CD1c-positive myeloid dendritic cell (primary cell): ENCODE measurements around the gene USP12.

Source experiments
- DNase-seq: peaks from one replicate; pipeline ENCODE4 v3.0.0-alpha.2; 2016; ENCODE audit errors: extremely low spot score

USP12 gene

DNA sequence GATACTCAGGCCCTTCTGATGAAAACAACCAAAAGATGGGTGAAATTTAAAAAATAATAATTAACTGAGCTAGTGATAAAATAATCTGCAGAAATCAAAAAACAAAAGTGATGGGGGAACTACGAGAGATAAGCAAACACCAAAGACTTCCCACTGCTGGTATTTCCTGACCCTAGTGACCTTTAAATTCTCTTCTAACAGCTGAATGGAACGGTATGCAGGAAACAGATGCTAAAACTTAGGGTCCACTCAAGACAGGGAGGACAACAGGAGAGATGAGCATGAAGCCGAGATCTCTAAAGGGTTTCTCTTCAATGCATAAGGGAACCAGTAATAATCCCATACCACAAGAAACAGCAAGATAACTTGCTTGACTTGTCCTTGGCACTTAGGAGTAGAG, 50.8 kb downstream of the USP12 start:
- DNase-seq = no peak

DNA sequence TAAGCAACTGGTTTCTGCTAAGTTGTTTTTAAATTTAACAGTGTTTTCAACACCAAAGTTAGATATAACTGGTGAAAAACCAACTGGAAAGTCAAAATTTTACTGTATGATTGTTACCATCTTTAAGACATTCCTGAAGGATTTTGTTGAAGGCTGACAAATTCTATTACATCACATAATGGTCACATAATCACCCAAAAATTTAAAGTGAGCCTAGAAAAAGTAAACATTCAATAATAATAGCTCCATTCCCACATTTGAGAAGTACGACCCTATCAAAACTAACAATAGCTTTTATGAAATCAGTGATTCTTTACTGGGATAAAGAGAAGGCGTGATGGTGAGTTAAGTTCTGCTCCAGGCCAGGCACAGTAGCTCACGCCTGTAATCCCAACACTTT, 51.6 kb downstream of the USP12 start:
- no peak for DNase-seq

DNA sequence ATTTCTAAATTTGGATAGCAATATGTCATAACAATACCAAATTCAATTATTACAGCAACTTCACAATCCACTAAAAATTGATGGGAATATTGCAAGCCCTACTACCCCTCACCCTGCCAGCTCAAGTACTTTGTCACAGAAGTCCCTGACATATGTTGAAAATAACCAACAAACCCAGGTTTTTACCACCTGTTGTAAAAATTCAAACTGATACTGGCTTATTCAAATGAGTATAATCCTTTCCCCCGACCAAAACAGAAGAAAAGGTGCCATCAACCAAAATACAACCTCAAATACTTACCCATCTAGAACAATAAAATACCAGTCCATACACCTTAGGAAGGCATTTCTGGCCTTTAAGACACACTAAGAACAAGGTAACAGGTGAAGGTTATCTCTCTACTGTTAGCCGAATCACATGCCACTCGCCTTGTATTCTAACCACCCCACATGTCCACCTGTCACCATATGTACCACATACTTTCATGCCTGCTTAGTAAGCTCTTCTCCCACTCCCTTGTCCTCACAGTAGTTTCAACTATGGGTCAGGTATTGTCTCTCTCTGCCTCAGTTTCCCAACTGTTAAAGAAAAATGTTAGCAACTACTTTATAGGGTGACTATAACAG, 53.1 kb downstream of the USP12 start:
- DNase-seq = no peak

DNA sequence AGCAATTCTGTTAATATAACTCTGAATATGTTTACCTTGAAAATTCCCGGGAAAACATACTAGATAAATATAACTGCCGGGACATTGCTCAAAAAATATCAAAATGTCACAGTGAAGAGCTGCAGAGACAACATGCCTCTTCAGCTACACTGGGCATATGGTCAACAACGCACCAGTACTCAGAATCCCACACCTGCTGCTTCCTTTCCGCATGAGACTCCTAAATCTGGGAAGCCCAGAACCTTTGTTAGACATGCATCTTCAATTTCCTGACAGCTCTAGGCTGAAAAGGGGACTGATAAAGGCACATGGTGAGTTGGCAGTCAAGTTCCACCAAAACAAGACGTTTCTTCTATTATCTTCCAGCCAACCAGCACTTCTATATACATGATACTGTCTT, 53.7 kb downstream of the USP12 start:
- DNase-seq = no peak

DNA sequence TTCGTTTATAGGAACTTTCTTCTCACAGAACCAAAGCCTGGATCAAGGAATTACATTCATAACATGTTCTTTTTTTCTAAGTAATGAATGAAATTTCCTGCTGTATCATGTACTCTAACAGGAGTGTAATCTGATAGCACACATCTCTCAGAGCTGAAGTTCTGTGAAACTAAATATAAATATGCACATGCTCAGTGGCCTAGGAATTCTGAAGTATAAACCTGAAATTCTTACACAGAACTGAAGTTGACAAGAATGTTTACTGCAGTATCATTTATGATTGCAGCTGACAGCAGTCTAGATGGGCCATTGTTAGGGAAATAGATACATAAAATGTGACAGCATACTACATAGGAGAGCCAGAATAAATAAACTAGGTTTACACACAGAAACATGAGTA, 54.5 kb downstream of the USP12 start:
- DNase-seq = no peak

DNA sequence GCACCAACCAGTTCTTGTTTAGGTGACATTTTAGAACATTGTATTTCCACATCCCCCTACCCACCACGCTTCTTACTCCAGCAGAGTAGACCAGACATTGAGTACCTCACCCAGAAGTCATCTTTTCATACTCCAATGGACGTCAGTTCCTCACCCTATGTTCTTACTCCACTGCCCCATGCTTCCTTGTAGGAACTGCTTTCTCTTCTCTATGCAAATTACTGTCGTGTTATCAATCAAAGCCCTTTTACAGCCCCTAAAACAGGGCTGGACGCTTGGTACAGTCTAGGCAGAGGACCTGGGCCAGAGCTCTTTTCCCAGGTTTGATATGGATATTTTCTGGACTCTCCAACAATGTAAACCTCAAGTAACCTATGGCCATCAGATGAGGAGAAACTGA, 58.2 kb downstream of the USP12 start:
- no peak for DNase-seq

DNA sequence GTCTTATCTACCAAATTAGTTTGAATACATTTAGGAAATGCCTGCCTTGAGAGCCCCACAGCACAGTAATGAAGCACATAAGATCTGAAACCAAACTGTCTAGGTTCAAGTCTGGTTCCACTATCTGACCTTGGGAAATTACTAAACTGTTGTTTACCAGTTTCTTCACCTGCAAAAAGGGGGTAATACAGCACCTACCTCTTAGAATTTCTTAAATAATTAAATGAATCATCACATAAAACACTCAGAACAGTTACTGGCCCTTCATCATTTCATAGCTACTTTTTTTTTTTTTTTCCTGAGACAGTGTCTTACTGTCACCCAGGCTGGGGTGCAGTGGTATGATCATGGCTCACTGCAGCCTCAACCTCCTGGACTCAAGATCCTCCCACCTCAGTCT, 59.6 kb downstream of the USP12 start:
- DNase-seq = no peak

DNA sequence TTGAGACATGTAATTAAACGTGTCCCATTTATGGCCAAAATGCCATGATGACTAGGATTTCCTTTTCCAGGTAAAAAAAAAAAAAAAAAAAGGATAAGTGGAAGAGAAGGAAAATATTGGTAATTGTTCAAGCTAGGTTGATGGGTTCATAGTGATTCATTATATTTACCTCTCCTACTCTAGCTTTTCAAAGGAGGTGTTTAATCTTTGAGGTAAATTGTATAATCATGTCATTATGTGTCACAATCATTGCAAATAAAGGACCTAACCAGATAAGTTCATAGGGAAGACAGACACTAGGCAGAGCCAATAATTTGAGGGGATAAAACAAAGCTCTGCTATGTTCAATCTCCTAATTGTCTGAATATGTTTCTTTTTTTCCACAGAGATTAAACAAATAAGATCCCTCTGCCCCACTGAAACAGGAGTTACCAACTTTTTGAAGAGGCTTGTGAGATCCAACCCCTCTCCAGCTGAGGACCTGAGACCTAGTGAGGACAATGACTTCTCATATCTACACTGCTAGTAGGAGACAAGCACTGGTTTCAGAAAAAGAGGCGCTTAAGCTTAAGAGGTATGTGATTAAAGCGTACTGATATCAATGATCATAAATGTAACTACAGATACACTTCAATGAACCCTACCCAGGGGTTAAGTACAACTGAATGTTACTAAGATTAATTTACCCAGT, 61.4 kb downstream of the USP12 start:
- no peak for DNase-seq

DNA sequence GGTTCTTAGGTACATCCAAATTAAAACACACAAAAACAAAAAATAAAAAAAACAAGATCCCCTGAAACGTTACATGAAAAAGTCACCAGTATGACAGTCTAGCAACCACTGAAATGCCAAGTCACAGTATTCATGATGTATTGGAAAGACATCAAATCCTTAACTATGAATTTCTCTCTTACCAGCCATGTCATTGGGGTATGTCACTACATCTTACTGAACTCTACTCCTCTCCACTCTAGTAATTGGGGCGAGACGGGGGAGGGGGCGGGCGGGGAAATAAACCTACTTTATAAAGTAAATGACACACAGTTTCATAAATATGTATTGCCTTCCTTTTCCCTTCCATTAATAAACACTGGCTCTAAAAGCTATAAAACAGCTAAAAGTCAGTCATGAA, 65.5 kb downstream of the USP12 start:
- DNase-seq = no peak

DNA sequence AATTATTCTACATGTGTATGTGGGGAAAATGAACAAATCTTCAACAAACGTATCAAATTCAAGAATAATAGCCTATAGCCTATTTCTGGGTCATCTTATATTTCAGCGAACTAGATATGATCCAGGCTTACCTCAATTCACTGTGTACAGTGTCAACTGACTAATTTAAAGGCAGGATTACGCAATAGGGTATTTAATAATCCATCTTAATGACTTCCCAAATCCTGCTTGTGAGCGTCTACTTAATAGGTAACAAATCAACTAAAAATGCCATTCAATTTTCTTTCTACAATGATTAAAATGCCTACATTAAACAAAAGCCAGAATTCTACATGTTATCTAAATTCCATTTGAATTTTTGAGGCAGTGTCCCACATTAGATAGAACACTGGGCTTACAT, 67.0 kb downstream of the USP12 start:
- DNase-seq = no peak

DNA sequence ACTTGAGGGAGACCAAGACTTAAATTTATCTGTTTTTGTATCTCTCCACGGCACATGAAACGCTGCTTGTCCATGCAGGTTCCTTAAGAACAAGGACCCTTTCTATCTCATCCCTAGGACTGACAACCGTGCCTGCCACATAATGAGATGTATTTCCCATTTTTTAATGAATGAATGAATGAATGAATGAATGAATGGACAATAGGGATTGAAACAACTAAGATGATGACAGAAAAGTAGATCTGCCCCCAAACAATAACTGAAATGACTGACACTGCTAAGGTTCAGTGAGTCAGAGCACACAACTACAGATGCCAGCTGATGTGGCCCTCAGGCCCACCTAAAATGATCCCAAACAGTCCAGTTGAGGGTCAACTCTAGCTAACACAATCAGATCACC, 69.8 kb downstream of the USP12 start:
- DNase-seq = no peak

DNA sequence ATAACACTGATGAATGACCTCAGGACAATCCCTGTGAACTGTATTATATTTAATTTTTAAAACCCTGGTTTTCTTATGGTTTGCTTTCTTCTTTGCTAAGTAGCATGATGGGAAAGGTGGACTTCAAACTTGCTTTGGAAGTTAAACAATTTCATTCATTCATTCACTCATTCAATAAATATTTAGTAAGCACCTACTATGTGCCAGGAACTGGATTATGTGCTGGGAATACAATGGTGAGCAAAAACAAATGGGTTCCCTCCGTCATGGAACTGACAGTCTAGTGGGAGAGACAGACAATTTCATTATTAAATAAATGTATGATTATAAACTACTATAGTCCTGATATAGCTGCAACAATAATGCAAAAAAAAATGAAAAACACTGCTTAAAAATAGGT, 70.3 kb downstream of the USP12 start:
- no peak for DNase-seq

DNA sequence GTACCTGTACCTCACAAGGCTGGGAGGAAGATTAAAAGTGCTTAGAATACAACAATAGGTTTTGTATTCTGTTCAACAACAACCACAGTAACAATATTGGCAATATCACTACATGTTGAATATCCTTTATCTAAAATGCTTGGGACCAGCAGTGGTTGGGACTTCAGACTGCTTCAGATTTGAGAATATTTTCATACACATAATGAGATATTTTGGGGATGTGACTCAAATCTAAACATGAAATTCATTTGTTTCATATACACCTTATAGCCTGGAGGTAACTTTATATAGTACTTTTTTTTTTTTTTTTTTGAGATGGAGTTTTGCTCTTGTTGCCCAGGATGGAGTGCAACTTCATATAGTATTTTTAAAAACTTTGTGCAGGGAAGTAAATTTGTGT, 73.9 kb downstream of the USP12 start:
- no peak for DNase-seq

DNA sequence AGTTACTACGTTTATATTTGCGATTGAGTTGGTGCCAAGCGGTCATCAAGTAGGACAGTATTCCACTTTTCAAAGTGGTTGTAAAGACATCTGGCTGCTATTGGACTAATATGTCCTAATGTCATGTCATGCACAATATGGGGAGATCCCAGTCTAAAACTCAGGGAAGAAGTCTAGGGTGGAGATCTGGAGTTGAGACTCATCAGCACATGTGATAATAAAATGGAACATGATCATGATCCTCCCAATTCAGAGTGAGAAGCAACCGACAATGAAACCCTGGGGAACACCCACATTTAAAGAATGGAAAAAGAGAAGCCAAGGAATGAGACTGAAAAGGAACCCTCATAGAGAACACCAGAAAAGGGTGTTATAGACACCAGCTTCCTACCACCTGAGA, 80.2 kb downstream of the USP12 start:
- DNase-seq = no peak

DNA sequence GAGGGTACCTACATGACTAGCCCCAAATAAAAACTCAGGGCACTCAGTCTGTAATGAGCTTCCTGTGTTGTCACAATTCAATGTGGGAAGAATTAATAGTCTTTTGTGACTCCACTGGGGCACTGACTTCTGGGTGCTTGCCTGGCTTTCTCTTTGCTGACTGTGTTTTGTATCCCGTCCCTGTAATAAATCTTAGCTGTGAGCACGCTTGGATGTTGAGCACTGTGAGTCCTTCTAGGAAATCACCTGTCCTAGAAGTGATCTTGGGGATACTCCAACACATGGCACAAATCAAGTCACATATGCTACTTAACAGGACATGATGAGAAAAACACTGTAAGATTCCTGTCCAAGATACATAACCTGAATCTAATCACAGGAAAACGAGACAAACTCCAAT, 83.0 kb downstream of the USP12 start:
- no peak for DNase-seq

DNA sequence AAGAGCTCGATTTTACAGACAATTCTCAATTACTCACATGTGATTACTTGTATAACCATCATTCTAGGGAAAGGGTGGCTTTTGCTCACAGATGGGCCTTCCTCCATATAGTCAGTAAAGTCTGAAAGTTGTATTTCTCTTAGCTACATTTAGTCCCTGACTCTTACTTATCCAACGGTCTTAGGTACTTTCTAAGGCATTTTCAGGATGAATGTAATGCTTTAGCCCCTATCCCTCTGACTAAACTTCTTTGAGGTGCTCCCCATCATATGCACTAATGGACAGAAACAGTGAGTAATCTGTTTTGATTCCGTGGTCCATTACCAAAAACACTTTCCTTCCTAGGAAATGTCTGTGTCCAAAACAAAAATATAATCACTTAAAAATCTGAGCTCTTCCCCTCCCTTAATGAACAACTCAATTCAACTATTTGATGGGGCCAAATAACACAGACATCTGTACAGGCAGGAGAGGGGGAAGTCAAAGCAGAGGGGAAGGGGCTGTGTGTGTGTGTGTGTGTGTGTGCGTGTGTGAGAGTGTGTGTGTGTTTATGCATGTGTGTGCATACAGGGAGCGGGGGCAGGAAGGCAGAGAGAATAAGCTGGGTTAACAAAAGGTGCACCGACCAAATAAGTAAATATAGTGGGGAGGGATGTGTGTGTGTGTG, 84.9 kb downstream of the USP12 start:
- no peak for DNase-seq

DNA sequence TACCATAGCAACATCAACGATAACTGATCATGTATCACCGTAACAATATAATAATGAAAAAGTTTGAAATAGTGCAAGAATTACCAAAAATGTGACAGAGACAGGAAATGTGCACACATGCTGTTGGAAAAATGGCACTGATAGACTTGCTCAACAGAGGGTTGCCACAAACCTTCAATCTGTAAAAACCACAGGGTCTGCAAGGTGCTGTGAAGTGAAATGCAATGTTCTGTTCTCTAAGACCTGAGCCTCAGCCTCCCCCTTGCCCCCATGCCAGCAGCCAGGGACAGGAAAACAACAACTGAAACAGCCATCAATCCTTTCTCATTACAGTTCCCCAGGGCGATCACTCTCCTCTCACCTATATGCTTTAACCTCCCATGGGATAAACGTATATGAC, 88.4 kb downstream of the USP12 start:
- DNase-seq = no peak

DNA sequence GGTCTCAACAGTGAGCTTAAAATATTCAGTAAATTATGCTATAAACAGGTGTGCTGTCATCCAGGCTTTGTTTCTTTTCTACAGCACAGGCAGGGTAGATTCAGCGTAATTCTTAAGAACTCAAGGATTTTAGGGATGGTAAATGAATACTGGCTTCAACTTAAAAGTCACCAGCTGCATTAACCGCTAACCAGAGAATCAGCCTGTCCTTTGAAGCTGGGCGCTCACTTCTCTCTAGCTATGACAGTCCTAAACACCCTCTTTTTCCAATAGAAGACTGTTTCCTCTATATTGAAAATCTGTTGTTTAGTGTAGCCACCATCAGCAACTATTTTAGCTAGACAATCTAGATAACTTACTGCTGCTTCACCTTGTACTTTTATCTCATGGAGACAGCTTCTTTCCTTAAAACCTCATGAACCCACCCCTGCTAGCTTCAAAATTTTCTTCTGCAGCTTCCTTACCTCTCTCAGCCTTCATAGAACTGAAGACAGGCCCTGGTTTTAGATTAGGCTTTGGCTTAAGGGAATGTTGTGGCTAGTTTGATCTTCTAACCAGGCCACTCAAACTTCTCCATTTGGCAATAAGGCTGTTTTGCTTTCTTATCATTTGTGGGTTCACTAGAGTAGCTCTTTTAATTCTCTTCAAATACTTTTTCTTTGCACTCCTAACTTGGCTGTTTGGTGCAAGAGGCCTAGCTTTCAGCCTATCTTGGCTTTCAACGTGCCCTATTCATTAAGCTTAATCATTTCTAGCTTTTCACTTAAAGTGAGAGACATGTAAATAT, 89.5 kb downstream of the USP12 start:
- no peak for DNase-seq

DNA sequence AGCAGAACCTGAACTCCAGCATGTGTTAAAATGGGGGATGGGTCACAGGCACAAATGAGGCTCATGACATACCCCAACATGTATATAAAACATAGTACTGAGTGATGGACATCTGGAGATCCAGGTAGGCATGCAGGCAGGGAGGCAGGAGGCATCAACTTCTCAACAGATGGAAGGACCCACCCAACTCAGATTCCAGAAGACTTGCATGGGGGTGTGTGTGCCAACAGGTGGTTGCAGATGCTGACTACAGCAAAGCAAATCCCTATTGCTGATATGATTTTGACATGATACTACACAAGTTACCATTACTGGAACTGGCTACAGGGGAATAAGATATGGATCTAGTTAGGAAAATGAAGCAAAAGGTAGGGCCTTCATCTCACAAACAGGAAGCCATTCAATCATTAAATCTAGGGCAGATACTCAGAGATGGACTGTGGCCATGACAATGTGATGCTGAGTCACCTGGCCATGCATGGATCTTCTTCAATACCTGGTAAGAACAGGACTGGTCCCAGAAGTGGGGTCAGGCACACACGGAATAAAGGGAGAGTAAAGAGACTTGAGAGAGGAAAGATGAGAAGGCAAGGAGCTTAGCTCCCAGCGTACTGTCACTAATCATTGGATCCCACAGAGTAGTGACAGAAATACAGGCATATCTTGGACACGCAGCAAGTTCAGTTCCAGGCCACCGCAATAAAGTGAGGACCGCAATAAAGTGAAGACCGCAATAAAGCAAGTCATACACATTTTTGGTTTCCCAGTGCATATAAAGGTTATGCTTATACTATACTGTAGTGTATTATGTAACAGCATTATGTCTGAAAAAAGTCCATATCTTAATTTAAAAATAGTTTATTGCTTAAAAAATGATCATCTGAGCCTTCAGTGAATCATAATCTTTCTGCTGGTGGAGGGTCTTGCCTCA, 91.3 kb downstream of the USP12 start:
- no peak for DNase-seq

DNA sequence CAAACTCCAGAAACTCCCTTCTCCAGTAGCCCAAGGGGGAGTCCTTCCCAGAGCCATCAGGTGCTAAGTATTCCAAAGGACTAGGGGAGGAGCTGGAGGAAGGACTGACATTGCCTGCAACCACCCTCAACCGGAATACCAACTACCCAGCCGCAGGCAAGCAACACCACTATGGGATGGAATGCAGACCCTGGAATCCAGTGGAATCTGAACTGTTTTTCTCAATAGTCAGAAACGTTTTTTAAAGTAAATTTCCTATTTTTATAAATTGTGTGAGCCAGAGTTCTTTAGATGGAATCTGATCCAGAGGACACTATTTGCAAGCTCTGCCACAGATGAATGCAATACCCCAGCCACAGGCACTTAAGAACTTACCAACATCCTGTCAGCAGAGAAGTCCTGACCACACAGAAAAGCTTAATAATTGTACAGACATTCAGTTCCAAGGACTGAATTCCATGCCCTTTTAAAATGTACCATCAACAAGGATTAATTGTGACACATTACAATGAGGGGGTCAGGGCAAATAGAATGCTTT, 92.1 kb downstream of the USP12 start:
- DNase-seq = no peak

DNA sequence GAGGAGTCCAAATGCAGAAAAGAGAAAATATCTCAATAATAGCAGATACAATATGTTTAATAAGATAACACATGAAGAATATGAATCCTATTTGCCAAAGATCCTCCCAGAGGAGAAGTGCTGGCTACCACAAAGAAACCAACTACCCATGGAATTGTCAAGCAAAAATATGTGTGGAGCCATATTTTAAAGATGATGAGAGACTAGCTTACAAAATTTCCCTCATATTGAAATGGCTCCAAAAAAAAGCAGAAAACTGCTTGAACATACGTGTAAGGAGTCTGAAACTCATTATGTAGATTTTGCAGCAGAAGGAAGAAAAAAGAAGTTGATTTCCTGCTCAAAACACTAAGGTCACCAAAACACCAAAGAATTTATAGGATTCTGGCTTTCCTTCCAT, 94.2 kb downstream of the USP12 start:
- DNase-seq = no peak
